CD4-positive, alpha-beta T cell treated with Interleukin-12 subunit alpha and Interleukin-12 subunit beta, for 1 hour (primary cell): ENCODE measurements around the gene ZSWIM9.
"Not testable (repeated sequence)": the region's sequence is repeated elsewhere in the genome, so short reads cannot be mapped to it uniquely, and the experiment has no call there.

ENCODE experiments used
- DNase-seq: peaks from one replicate; pipeline ENCODE4 v3.0.0-alpha.2; 2020

The ZSWIM9 gene

DNA sequence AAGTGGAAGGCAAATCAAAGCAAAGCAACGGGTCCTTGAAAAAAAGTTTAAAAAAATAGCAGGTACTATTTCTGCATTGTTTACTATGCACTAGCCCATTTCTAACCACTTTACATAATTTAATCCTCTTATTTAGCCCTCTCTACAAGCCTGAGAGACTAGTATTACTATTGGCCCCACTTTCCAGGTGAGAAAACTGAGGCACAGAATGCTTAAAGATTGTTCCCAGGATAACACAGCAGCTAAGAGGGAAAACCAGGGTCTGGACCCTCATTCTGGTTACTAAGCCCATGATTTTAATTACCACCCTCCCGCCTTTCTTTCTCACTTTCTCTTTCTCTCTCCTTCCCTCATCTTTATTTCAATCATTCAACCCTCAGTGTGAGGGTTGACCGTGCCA lies 5.7 kb downstream of the ZSWIM9 start:
- no peak for DNase-seq

- DNase-seq, result no peak
Observed at GRCh38 chr19:48181505-48181904, 11.0 kb downstream of the ZSWIM9 start.

GRCh38 chr19:48182434-48182833 lies 12.0 kb downstream of the ZSWIM9 start:
- DNase-seq, result no peak

DNA sequence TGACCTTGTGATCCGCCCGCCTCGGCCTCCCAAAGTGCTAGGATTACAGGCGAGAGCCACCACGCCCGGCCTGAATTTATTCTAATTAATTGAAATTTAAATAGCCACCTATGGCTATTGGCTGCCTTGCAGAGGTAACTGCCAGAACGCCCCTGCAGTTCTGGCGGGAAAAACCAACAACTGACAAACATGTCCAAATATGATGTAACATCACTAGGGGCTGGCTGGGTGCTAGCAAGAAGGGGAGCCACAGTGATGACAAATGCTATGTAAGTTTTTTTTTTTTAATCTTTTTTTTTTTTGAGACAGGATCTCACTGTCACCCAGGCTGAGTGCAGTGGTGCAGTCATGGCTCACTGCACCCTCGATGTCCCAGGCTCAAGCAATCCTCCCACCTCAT lies 12.9 kb downstream of the ZSWIM9 start:
- DNase-seq, result no peak

GRCh38 chr19:48186015-48186414 lies 15.5 kb downstream of the ZSWIM9 start:
- DNase-seq, result no peak

- DNase-seq, result no peak
Observed at GRCh38 chr19:48186541-48186991, 16.1 kb downstream of the ZSWIM9 start.

- peak; percentile 17 for DNase-seq
Observed at GRCh38 chr19:48190288-48190884, 19.9 kb downstream of the ZSWIM9 start.

- DNase-seq, result no peak
Observed at GRCh38 chr19:48190885-48191284, 20.4 kb downstream of the ZSWIM9 start.

GRCh38 chr19:48192750-48193149 lies 22.3 kb downstream of the ZSWIM9 start:
- DNase-seq, result no peak

DNA sequence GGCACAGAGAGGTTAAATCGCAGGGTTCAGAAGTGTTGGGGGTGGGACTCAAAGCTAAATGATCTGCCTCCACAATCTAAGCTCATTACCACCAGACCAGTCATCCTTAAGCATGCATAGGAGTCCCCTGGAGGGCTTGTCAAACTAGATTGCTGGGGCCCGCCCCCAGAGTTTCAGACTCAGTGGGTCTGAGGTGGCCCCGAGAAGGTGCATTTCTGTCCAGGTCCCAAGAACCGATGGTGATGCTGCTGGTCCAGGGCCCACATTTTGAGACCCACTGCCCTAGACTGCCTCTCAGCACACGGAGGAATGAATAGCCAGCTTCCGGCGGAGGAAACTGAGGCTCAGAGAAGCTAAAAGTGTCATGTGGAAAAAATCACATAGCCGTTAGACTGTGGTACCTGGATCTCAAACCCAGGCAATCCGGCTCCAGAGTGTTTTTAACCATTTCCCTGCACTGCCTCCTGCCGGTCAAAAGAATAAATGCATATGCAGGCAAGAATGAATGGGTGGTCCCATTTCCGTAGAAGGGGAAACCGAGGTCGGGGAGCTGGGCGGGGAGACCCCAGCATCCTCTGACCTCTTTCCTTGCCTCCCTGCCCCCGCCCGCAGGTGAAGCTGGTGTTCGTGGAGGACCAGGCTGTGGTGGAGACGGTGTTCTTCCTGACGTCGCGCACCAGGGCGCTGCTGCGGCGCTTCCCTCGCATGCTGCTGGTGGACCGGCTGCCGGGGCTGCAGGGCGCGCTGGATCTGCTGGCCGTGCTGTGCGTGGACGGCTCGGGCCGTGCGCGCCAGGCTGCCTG lies 23.8 kb downstream of the ZSWIM9 start:
- DNase-seq, result peak; percentile 37

DNA sequence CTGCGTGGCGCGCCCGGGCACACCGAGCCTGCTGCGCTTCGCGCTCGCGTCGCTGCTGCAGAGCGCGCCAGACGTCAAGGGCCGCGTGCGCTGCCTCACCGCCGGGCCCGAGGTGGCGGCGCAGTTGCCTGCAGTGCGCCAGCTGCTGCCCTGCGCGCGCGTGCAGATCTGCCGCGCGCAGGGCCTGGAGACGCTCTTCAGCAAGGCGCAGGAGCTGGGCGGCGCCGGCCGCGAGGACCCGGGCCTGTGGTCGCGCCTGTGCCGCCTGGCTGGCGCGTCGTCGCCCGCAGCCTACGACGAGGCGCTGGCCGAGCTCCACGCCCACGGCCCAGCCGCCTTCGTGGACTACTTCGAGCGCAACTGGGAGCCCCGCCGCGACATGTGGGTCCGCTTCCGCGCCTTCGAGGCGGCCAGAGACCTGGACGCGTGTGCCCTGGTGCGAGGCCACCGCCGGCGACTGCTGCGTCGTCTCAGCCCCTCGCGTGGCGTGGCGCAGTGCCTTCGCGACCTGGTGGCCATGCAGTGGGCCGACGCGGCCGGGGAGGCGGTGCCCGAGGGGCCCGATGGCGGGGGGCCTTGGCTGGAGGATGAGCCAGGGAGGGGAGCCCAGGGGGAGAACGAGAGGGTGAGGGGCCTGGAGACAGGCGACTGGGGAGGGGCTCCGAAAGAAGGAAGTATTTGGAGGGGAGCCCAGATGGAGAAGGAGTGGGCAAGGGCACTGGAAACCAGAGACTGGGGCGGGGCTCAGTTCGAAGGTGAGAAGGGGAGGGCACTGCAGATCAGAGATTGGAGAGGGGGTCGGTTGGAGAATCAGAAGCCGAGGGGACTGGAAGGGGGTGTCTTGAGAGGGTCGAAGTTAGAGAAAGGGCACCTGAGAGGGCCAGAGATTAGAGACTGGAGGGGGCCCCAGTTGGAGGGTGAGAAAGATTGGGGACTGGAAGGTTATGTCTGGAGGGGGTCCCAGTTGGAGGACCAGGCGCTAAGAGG lies 24.7 kb downstream of the ZSWIM9 start:
- DNase-seq, result no peak

GRCh38 chr19:48196321-48196763 lies 25.9 kb downstream of the ZSWIM9 start:
- no peak for DNase-seq

DNA sequence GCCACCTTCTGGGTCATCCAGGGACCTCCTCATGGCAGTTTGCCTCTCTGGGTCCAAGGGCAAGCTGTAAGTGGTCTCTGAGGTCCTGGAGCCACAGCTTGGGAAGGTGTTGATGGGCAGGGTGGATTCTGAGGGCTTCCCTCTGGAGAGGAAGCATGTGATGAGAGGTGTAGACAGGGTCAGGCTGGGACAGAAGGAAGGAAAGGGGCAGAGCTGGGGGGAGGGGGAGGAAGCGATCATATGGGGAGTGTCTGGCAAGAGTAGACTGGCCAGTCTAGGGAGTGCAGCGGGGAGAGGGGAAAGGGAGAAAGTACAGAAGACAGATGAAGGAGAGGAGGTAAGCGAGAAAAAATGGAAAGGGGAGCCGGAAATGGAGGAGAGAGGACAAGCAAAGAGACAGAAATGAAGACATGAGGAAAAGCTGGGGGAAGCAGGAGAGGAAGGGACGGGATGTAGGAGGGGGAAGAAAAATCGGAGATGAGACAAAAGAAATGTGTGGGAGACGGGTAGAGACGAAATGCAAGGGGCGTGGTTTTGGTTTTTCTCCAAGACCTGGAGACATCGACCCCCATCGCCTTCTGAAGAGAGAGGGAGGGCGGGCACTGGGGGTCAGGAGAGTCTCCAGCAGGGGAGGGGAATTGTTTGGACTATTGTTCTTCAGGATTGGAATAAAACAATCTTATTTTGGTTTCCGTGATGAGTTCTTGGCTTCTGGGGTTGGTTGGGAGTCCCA lies 26.6 kb downstream of the ZSWIM9 start:
- no peak for DNase-seq

GRCh38 chr19:48203222-48203793 lies 32.8 kb downstream of the ZSWIM9 start:
- DNase-seq, result no peak

DNA sequence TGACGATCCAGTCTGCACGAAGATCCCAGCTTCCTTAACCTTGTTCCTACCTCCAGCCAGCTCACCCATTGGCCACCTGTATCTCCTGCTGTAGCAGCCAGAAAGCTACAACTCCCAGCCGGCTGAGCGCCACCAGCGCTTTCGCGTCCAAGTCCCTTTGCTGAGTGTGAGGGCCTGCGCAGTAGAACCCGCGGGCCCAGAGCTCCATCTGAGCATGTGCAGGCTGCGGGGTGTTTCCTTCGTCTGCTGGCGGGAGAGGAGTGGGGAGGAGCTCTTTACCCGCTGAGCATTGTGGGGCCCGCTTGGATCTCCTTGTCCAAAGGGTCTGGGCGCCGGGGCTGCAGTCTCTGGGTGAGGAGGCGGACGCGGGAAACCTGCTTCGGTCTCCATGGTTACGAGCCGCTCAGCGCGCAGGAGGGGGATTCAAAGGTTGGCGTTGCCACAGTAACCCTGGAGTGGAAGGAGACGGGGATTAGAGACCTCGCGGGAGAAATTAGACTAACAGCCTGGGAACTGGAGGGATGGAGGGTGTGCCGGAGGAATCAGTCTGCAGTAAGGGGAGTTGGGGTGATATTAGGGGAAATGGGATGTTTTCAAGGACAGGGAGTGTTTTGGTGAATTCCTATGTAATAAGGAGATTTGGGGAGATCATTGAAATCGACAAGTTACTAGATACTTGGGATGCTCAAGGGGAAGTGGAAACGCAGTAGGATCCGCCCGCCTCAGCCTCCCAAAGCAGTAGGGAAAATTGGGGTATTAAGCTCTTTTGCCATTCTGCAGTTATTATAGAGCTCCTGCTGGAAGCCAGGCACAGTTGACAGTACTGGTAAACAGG lies 33.5 kb downstream of the ZSWIM9 start:
- peak; percentile 93 for DNase-seq

DNA sequence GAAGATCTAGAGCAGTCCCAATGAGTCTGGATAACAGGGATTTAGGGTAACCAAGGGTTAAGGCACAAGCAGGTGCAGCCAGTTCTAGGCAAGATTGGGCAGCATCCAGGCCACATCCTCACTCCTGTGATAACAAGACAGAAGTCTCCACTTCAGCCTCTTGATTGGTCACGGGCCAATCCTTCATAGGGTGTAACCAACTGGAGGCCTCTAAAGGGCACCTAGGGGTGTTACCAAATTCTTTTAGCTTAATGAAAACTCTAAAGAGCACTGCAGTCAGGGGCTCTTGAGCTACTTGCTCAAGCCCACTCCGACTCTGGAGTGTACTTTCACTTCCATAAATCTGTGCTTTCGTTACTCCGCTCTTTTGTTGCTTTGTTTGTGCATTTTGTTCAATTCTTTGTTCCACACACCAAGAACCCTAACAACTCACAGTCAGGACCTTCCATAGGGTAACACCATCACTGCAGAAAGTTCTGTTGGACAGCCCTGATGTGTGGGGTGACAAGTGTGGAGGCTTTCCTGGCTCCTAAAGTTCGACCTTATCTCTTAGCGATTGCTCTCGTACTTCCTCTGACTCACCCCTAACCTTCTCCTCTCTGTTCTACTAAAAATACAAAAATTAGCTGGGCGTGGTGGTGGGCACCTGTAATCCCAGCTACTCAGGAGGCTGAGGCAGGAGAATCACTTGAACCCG lies 36.1 kb downstream of the ZSWIM9 start:
- DNase-seq, result no peak

DNA sequence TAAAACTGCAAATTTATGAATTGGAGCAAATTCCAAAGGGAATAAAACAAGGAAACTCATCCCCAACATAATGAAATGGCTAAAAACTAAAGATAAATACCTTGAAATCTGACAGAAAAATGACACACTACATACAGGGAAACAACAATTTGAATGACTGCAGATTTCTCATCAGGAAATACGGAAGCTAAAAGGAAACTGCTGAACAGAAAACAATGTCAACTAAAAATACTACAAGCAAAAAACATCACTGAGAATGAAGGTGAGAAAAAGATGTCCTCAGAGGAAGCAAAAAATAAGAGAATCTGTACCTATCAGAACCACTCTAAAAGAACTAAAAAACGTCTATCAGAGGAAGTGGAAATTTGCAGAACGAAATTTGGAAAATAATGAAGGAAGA lies 39.5 kb downstream of the ZSWIM9 start:
- no peak for DNase-seq

DNA sequence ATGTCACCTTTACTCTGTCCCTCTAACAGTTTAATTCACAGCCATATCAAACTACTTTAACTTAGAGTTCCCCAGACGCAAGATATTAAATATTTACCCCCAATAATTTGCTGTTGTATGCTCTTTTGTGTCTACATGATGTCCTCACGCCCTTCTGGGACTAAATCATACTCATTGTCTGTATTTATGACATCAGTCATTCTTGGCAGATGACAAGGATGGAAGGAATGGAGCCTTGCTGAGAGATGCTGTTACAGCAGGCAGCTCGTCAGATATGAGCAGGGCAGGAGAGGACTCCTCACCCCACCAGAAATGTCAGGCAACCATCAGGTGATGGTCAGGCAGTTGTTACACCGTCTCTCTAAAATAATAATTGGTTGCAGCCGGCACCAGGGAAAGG lies 43.5 kb downstream of the ZSWIM9 start:
- DNase-seq, result no peak

GRCh38 chr19:48216933-48217332 lies 46.5 kb downstream of the ZSWIM9 start:
- DNase-seq, result no peak

GRCh38 chr19:48218997-48219396 lies 48.5 kb downstream of the ZSWIM9 start:
- DNase-seq, result no peak

GRCh38 chr19:48220784-48221183 lies 50.3 kb downstream of the ZSWIM9 start:
- not testable (repeated sequence) for DNase-seq
